WTC11 (cell line): ENCODE results near the gene ZNF516. TPM values are rescaled to one million over a fixed set of nuclear protein-coding genes. Genes with fewer than 3 reads are reported as not detected.

Experiments
- ATAC-seq: fragments of 200-7000 bp; cut with Tn5 transposase; 2 replicates; pipeline ENCODE4 v1.10.0; 2021; ENCODE audit warnings: mild to moderate bottlenecking, moderate library complexity
- CTCF ChIA-PET: fragments of 300-600 bp; sonication (Branson Sonifier 250); formaldehyde crosslinking; loops from one replicate; lab custom pipeline; 2021; ENCODE audit warnings: antibody characterized with exemption; lab: Charles Lee
- POLR2A ChIA-PET: fragments of 350-600 bp; sonication (Branson Sonifier 250); formaldehyde crosslinking; loops from one replicate; lab custom pipeline; 2021; ENCODE audit warnings: antibody characterized with exemption; lab: Charles Lee
- DNase-seq: peaks from one replicate; pipeline ENCODE4 v3.0.0; 2021; ENCODE audit warnings: low spot score
- H3K27ac Mint-ChIP-seq: 2 replicates; pipeline ENCODE4 v1.8.0; 2021; ENCODE audit warnings: mixed read lengths
- H3K27me3 Mint-ChIP-seq: 2 replicates; pipeline ENCODE4 v1.8.0; 2021; ENCODE audit warnings: low read depth, mild to moderate bottlenecking, moderate library complexity, mixed read lengths
- H3K36me3 Mint-ChIP-seq: 2 replicates; pipeline ENCODE4 v1.8.0; 2021; ENCODE audit warnings: mixed read lengths
- H3K4me1 Mint-ChIP-seq: 2 replicates; pipeline ENCODE4 v1.8.0; 2022; ENCODE audit warnings: mixed read lengths
- H3K4me3 Mint-ChIP-seq: 2 replicates; pipeline ENCODE4 v1.8.0; 2021; ENCODE audit warnings: mild to moderate bottlenecking, moderate library complexity, mixed read lengths
- H3K9me3 Mint-ChIP-seq: 2 replicates; pipeline ENCODE4 v1.8.0; 2021; ENCODE audit warnings: mixed read lengths
- FOXK1 ChIP-seq: sonication (generic); formaldehyde crosslinking; IDR thresholded peaks from 2 replicates; pipeline ENCODE4 v1.8.0; 2022; ENCODE audit warnings: mild to moderate bottlenecking, moderate library complexity, missing genetic modification reagents
- GRHL2 ChIP-seq: fragments of 250-450 bp; sonication (Bioruptor Pico); IDR thresholded peaks from 2 replicates; pipeline ENCODE4 v1.8.0; 2022; ENCODE audit warnings: mild to moderate bottlenecking, moderate library complexity; ENCODE audit not compliant: insufficient replicate concordance, severe bottlenecking
- PRRX2 ChIP-seq: fragments of 250-450 bp; sonication (Bioruptor Pico); IDR thresholded peaks from 2 replicates; pipeline ENCODE4 v1.8.0; 2021; ENCODE audit warnings: mild to moderate bottlenecking
- ZNF121 ChIP-seq: sonication (generic); formaldehyde crosslinking; IDR thresholded peaks from 2 replicates; pipeline ENCODE4 v1.8.0; 2023; ENCODE audit warnings: missing genetic modification reagents
- ZNF317 ChIP-seq: sonication (generic); formaldehyde crosslinking; IDR thresholded peaks from 2 replicates; pipeline ENCODE4 v1.8.1; 2023; ENCODE audit warnings: low read depth, mild to moderate bottlenecking, moderate library complexity, missing genetic modification reagents, borderline replicate concordance
- ZNF423 ChIP-seq: fragments of 250-450 bp; sonication (Bioruptor Pico); IDR thresholded peaks from 2 replicates; pipeline ENCODE4 v2.1.2; 2022; ENCODE audit warnings: mild to moderate bottlenecking, moderate library complexity
- total RNA-seq: library from RNA; stranded (reverse); gene quantifications from 3 replicates; pipeline ENCODE4 v1.2.3, GENCODE V29; 2021
- TF ChIP-seq, protein P1 (sequence below): sonication (generic); formaldehyde crosslinking; IDR thresholded peaks from 2 replicates; pipeline ENCODE4 v1.8.1; 2023; ENCODE audit warnings: mild to moderate bottlenecking, moderate library complexity, missing genetic modification reagents
- TF ChIP-seq, protein P2 (sequence below): fragments of 200-600 bp; IDR thresholded peaks from 2 replicates; pipeline ENCODE4 v1.8.0; 2022; ENCODE audit warnings: antibody characterized with exemption
- TF ChIP-seq, protein P3 (sequence below): sonication (generic); formaldehyde crosslinking; IDR thresholded peaks from 2 replicates; pipeline ENCODE4 v1.8.1; 2022; ENCODE audit warnings: missing genetic modification reagents, borderline replicate concordance
- TF ChIP-seq, protein P4 (sequence below): sonication (generic); formaldehyde crosslinking; IDR thresholded peaks from 2 replicates; pipeline ENCODE4 v1.8.0; 2022; ENCODE audit warnings: mild to moderate bottlenecking, missing genetic modification reagents

ZNF516 gene
- total RNA-seq, 1 experiment from 2014 or later = 58.6 TPM

DNA sequence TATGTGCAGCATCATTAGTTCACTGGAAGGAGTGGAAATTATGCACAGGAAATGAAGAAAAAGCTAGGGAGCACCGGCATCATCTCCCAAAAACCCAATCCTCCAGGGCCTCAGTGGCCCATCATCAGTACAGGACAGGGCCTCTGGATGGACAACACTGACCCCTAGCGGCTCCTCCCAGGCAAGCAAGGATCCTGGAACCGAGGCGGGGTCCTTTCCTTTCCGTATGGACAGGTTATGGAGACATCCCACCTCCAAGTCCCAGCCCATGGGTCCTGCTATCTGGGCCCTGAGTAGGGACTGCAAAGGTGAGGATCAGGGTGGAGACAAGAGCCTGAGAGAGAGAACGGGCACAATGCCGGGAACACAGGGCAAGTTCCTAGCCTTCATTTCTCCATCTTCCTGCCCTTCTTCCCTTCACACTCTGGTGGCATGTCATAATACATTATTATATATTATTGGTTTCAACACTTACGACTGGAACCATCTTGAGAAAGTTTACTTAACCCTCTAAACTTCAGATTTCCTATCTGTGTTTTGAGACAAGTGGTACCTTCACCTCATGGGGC is 68.2 kb downstream of the ZNF516 start:
- TF ChIP-seq, protein P1, sequence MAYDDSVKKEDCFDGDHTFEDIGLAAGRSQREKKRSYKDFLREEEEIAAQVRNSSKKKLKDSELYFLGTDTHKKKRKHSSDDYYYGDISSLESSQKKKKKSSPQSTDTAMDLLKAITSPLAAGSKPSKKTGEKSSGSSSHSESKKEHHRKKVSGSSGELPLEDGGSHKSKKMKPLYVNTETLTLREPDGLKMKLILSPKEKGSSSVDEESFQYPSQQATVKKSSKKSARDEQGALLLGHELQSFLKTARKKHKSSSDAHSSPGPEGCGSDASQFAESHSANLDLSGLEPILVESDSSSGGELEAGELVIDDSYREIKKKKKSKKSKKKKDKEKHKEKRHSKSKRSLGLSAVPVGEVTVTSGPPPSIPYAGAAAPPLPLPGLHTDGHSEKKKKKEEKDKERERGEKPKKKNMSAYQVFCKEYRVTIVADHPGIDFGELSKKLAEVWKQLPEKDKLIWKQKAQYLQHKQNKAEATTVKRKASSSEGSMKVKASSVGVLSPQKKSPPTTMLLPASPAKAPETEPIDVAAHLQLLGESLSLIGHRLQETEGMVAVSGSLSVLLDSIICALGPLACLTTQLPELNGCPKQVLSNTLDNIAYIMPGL (CRISPR knock-in tag) = no peak
- TF ChIP-seq, protein P2, sequence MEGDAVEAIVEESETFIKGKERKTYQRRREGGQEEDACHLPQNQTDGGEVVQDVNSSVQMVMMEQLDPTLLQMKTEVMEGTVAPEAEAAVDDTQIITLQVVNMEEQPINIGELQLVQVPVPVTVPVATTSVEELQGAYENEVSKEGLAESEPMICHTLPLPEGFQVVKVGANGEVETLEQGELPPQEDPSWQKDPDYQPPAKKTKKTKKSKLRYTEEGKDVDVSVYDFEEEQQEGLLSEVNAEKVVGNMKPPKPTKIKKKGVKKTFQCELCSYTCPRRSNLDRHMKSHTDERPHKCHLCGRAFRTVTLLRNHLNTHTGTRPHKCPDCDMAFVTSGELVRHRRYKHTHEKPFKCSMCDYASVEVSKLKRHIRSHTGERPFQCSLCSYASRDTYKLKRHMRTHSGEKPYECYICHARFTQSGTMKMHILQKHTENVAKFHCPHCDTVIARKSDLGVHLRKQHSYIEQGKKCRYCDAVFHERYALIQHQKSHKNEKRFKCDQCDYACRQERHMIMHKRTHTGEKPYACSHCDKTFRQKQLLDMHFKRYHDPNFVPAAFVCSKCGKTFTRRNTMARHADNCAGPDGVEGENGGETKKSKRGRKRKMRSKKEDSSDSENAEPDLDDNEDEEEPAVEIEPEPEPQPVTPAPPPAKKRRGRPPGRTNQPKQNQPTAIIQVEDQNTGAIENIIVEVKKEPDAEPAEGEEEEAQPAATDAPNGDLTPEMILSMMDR = peak; percentile 84
- TF ChIP-seq ZNF121 (CRISPR knock-in tag) = peak; percentile 97
- TF ChIP-seq, all 79 proteins: peak for 2
- ChIA-PET CTCF (interaction anchor here (0.6 to 2.1 kb wide), 12 partner anchors 9 to 1464 kb away, joined by 3 to 23 read pairs (median 6); no protein-coding TSS in a partner anchor), POLR2A (no interaction called here)
- Mint-ChIP-seq H3K36me3 (no peaks in the 10 kb centered on the region), H3K27ac (no peak overlapping the region; the same call in 1 of the 2 replicates), H3K9me3 (no peaks in the 10 kb centered on the region), H3K27me3 (no peaks in the 10 kb centered on the region), H3K4me1 (peaks cover 47% of the 10 kb centered on the region), H3K4me3 (no peak overlapping the region)
- ATAC-seq (peak; percentile 95), DNase-seq (peak; percentile 87)

DNA sequence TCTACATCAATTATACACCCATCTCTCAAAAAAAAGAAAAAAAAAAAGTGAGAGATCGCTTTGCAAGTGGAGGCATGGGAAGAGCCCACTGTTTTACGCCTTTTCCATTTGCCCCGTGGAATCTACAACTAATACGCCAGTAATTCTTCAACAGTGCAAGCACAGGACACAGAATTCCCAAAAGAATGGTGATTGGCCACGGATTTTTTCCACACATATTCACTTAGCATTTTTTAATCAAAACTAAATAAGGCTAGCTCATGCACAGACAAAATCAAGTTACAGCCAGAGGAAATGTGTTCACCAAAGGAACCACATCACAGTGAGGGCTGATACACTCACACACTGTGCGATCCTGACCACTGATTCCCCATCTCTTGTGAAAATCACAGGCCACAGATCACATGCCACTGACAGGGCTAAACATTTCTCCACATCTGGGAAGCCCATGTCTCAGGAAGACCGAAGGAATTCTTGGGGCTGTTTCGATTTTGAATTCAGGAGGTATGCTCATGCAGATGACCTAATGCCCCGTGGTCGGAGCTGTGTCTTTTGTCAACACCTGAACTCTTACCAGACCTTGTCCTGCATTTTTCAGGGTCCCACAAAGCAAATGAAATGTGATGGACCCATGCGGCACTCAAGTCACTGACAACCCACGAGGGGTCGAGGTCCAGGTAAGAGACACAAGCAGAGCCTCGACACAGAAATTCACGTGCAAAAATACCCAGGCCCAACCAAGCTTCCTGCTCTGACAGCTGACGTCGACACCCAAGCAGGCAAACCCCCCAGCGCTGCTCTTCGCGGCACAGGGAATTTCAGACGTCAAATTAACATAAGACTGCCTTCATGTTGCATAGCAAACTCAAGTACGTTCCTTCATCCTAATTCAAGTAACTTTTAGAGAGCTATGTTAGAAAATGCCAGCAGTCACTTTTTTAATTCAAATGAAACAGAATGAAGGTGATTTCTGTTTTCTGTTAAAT is 69.6 kb downstream of the ZNF516 start:
- CTCF ChIA-PET = interaction anchor here (0.6 to 2.1 kb wide), 16 partner anchors 9 to 224 kb away, joined by 3 to 23 read pairs (median 4); no protein-coding TSS in a partner anchor
- Mint-ChIP-seq H3K4me3 (no peak overlapping the region), H3K9me3 (no peaks in the 10 kb centered on the region), H3K36me3 (no peaks in the 10 kb centered on the region), H3K27ac (peak overlapping the region; percentile 69), H3K27me3 (no peaks in the 10 kb centered on the region), H3K4me1 (peaks cover 49% of the 10 kb centered on the region)
- no peak for DNase-seq
- POLR2A ChIA-PET = no interaction called here
- TF ChIP-seq, protein P3, sequence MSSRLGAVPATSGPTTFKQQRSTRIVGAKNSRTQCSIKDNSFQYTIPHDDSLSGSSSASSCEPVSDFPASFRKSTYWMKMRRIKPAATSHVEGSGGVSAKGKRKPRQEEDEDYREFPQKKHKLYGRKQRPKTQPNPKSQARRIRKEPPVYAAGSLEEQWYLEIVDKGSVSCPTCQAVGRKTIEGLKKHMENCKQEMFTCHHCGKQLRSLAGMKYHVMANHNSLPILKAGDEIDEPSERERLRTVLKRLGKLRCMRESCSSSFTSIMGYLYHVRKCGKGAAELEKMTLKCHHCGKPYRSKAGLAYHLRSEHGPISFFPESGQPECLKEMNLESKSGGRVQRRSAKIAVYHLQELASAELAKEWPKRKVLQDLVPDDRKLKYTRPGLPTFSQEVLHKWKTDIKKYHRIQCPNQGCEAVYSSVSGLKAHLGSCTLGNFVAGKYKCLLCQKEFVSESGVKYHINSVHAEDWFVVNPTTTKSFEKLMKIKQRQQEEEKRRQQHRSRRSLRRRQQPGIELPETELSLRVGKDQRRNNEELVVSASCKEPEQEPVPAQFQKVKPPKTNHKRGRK (CRISPR knock-in tag) = no peak
- TF ChIP-seq, protein P4, sequence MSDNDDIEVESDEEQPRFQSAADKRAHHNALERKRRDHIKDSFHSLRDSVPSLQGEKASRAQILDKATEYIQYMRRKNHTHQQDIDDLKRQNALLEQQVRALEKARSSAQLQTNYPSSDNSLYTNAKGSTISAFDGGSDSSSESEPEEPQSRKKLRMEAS = 0 out of 2 replicates have a peak, but pooled peaks have one; percentile 28
- TF ChIP-seq PRRX2 (CRISPR knock-in tag) = no peak
- no peak; the same call in 1 of the 2 replicates for ATAC-seq

DNA sequence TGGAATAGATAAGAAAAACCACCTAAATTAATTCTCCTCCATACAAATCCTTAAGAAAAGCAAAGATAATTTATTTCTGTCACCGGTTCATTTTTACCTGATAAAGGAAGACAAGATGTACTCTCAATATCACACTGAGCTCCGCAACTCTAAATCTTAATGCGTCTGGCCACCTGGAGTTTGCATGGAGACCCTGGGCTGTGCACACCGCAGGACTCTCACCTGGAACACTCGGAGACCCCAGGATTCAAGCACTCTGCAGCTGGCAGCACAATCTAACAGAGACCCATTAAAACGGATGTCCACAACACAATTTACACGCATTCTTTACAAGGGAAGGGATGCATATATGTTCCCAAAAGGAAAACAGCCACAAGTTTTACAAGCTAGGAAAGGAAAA is 72.2 kb downstream of the ZNF516 start:
- Mint-ChIP-seq H3K27me3 (no peaks in the 10 kb centered on the region), H3K4me1 (peaks cover 56% of the 10 kb centered on the region), H3K36me3 (no peaks in the 10 kb centered on the region), H3K4me3 (no peak overlapping the region), H3K9me3 (no peaks in the 10 kb centered on the region), H3K27ac (peak overlapping the region; percentile 42)
- CTCF ChIA-PET = interaction anchor here (0.6 to 2.5 kb wide), 2 partner anchors 24 to 236 kb away, joined by 3 to 8 read pairs; no protein-coding TSS in a partner anchor
- POLR2A ChIA-PET = no interaction called here
- no peak for ATAC-seq
- 0 out of 2 replicates have a peak, but pooled peaks have one; percentile 18 for TF ChIP-seq ZNF423 (CRISPR knock-in tag)
- no peak for TF ChIP-seq ZNF317 (CRISPR knock-in tag)
- no peak for TF ChIP-seq FOXK1 (CRISPR knock-in tag)
- no peak for TF ChIP-seq GRHL2 (CRISPR knock-in tag)
- DNase-seq = no peak
